OCI-LY1 (cell line): ENCODE measurements around the gene C1orf50.

Experiments used
- H2AFZ ChIP-seq: fragments of 200-600 bp; sonication (generic), shearing (Covaris generic); 2 replicates; pipeline ENCODE4 v1.6.0; 2014; ENCODE audit warnings: antibody characterized with exemption, mild to moderate bottlenecking, low read length
- H3F3A ChIP-seq: fragments of 200-600 bp; sonication (generic), shearing (Covaris generic); 2 replicates; pipeline ENCODE4 v1.6.0; 2014; ENCODE audit warnings: mild to moderate bottlenecking, antibody characterized with exemption, low read length, moderate library complexity; ENCODE audit not compliant: insufficient read depth
- H3K27ac ChIP-seq: fragments of 200-600 bp; sonication (generic); 2 replicates; pipeline ENCODE4 v1.5.1; 2014; ENCODE audit warnings: low read length, mixed run types, mild to moderate bottlenecking, low read depth; ENCODE audit not compliant: poor library complexity, severe bottlenecking
- H3K27me3 ChIP-seq: fragments of 200-600 bp; sonication (generic); 2 replicates; pipeline ENCODE4 v1.6.0; 2014; ENCODE audit warnings: antibody characterized with exemption, mild to moderate bottlenecking, low read length, moderate library complexity; ENCODE audit not compliant: insufficient read depth
- H3K36me3 ChIP-seq: fragments of 200-600 bp; sonication (generic); 2 replicates; pipeline ENCODE4 v1.6.1; 2014; ENCODE audit warnings: mild to moderate bottlenecking, antibody characterized with exemption, low read length, moderate library complexity, mixed read lengths; ENCODE audit not compliant: insufficient read depth
- H3K4me1 ChIP-seq: fragments of 200-600 bp; sonication (generic); 2 replicates; pipeline ENCODE4 v1.5.1; 2014; ENCODE audit warnings: mild to moderate bottlenecking, low read length, moderate library complexity; ENCODE audit not compliant: insufficient read depth, severe bottlenecking
- H3K4me2 ChIP-seq: fragments of 200-600 bp; sonication (generic), shearing (Covaris generic); 2 replicates; pipeline ENCODE4 v1.6.1; 2014; ENCODE audit warnings: low read length
- H3K4me3 ChIP-seq: fragments of 200-600 bp; sonication (generic); 2 replicates; pipeline ENCODE4 v1.5.1; 2014; ENCODE audit warnings: low read length, low read depth, mild to moderate bottlenecking, mixed read lengths; ENCODE audit not compliant: poor library complexity, severe bottlenecking
- H3K79me2 ChIP-seq: fragments of 200-600 bp; shearing (Covaris generic); 2 replicates; pipeline ENCODE4 v1.6.1; 2016; ENCODE audit warnings: mixed run types, low read length, mixed read lengths; ENCODE audit not compliant: insufficient read depth
- H3K9ac ChIP-seq: fragments of 200-600 bp; sonication (generic), shearing (Covaris generic); 2 replicates; pipeline ENCODE4 v1.6.1; 2014; ENCODE audit warnings: mild to moderate bottlenecking, low read length, mixed read lengths
- H3K9me2 ChIP-seq: fragments of 200-600 bp; sonication (generic), shearing (Covaris generic); 2 replicates; pipeline ENCODE4 v1.6.1; 2014; ENCODE audit warnings: low read depth, mild to moderate bottlenecking, low read length, mixed read lengths
- H3K9me3 ChIP-seq: fragments of 200-600 bp; shearing (Covaris generic); 2 replicates; pipeline ENCODE4 v1.6.1; 2014; ENCODE audit warnings: low read length, mixed read lengths
- H4K20me1 ChIP-seq: fragments of 200-600 bp; sonication (generic), shearing (Covaris generic); 2 replicates; pipeline ENCODE4 v1.6.0; 2016; ENCODE audit warnings: mild to moderate bottlenecking, low read length; ENCODE audit not compliant: insufficient read depth
- EZH2 ChIP-seq: fragments of 200-600 bp; sonication (generic), shearing (Covaris generic); IDR thresholded peaks from 2 replicates; pipeline ENCODE4 v1.8.0; 2017; ENCODE audit warnings: borderline replicate concordance, mixed run types, mild to moderate bottlenecking, antibody characterized with exemption, low read length, moderate library complexity, mixed read lengths
- TF ChIP-seq, protein P1 (sequence below): fragments of 200-600 bp; sonication (generic), shearing (Covaris generic); IDR thresholded peaks from 2 replicates; pipeline ENCODE4 v1.5.1; 2017; ENCODE audit warnings: mild to moderate bottlenecking, antibody characterized with exemption, low read length, moderate library complexity, mixed read lengths

The C1orf50 gene

GRCh38 chr1:42793824-42794223 is 26.8 kb downstream of the C1orf50 start:
- H3K4me1 ChIP-seq = no peaks in the 10 kb centered on the region
- no peaks in the 10 kb centered on the region for H3K9me2 ChIP-seq
- H3K4me3 ChIP-seq = no peak overlapping the region
- no peaks in the 10 kb centered on the region for H3F3A ChIP-seq
- no peaks in the 10 kb centered on the region for H3K9me3 ChIP-seq
- H2AFZ ChIP-seq = no peak overlapping the region
- no peak overlapping the region for H3K9ac ChIP-seq
- H3K27ac ChIP-seq = no peak overlapping the region
- no peaks in the 10 kb centered on the region for H4K20me1 ChIP-seq
- TF ChIP-seq, protein P1, sequence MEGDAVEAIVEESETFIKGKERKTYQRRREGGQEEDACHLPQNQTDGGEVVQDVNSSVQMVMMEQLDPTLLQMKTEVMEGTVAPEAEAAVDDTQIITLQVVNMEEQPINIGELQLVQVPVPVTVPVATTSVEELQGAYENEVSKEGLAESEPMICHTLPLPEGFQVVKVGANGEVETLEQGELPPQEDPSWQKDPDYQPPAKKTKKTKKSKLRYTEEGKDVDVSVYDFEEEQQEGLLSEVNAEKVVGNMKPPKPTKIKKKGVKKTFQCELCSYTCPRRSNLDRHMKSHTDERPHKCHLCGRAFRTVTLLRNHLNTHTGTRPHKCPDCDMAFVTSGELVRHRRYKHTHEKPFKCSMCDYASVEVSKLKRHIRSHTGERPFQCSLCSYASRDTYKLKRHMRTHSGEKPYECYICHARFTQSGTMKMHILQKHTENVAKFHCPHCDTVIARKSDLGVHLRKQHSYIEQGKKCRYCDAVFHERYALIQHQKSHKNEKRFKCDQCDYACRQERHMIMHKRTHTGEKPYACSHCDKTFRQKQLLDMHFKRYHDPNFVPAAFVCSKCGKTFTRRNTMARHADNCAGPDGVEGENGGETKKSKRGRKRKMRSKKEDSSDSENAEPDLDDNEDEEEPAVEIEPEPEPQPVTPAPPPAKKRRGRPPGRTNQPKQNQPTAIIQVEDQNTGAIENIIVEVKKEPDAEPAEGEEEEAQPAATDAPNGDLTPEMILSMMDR = no peak
- TF ChIP-seq EZH2 = no peak
- no peaks in the 10 kb centered on the region for H3K36me3 ChIP-seq
- H3K27me3 ChIP-seq = no peaks in the 10 kb centered on the region
- no peak overlapping the region for H3K4me2 ChIP-seq
- H3K79me2 ChIP-seq = no peaks in the 10 kb centered on the region

DNA sequence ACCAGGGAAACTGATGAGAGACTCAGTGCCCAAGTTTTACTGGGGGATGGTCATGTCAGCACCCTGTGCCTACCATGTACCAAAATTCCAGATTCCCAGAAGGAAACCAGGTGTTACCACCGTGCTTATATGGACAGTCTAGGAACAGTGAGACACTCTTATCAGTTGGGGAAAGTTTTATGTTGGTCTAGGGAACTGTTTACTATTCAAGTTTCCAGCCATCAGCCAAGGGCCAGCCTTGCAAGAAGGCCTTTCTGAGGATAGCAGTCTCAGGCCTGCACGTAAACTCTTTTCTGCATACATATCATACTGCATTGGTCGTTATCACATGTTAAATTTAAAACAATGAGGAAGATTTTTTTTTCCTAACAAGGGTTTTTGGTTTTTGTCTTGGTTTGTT is 30.4 kb downstream of the C1orf50 start:
- no peaks in the 10 kb centered on the region for H3K9me2 ChIP-seq
- H4K20me1 ChIP-seq = no peaks in the 10 kb centered on the region
- no peaks in the 10 kb centered on the region for H3K36me3 ChIP-seq

DNA sequence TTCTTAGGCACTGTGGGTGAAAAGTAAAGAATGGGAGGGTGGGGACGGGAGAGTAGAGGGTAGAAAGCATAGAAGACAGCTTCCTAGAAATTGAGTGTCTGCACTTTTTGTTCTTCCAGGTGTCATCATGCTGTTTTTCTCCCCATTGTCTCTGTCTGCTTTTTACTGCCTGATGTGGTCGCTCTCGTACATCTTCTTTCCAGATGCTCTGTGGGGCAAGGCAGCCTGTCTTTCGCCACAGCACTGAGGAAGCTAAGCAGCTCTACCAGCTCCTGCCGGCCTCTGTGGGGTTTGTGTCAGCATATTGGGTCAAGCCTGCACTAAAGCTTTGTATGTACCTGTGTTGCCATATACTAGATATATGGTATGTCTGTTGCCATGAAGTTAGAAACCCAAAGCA is 30.9 kb downstream of the C1orf50 start:
- Histone ChIP-seq H3K79me2 (no peaks in the 10 kb centered on the region), H3K4me3 (no peak overlapping the region)

More for the DNA sequence above, 30.4 kb downstream of the C1orf50 start:
- H3K4me1 ChIP-seq = no peaks in the 10 kb centered on the region
- H3K4me2 ChIP-seq = no peak overlapping the region
- no peak overlapping the region for H3K9ac ChIP-seq
- H3K27me3 ChIP-seq = no peaks in the 10 kb centered on the region
- no peak overlapping the region for H2AFZ ChIP-seq
- H3K79me2 ChIP-seq = no peaks in the 10 kb centered on the region
- no peak overlapping the region for H3K27ac ChIP-seq
- no peaks in the 10 kb centered on the region for H3F3A ChIP-seq
- TF ChIP-seq, protein P1 = no peak
- no peak for TF ChIP-seq EZH2
- H3K9me3 ChIP-seq = no peaks in the 10 kb centered on the region
- no peak overlapping the region for H3K4me3 ChIP-seq

More for the DNA sequence above, 30.9 kb downstream of the C1orf50 start:
- Histone ChIP-seq H4K20me1 (no peaks in the 10 kb centered on the region), H2AFZ (no peak overlapping the region), H3K4me2 (no peak overlapping the region), H3F3A (no peaks in the 10 kb centered on the region), H3K27ac (no peak overlapping the region), H3K9me3 (no peaks in the 10 kb centered on the region), H3K36me3 (no peaks in the 10 kb centered on the region), H3K9ac (no peak overlapping the region), H3K27me3 (no peaks in the 10 kb centered on the region), H3K4me1 (no peaks in the 10 kb centered on the region), H3K9me2 (no peaks in the 10 kb centered on the region)
- no peak for TF ChIP-seq EZH2
- TF ChIP-seq, protein P1 = no peak
